IMR-90 (cell line): ENCODE data around the gene PPP1R14C. TPM values are rescaled to one million over a fixed set of nuclear protein-coding genes. Genes with fewer than 3 reads are reported as not detected.

Experiments used
- ATAC-seq: fragments of 200-7000 bp; cut with Tn5 transposase; 2 replicates; pipeline ENCODE4 v1.9.1; 2020; ENCODE audit warnings: low read depth, mild to moderate bottlenecking, moderate library complexity
- BruUV-seq: library from RNA; stranded (reverse); fragments of 400-500 nt; replicated peaks from 2 replicates; lab custom pipeline; 2021; lab: Mats Ljungman, UMichigan
- CTCF ChIA-PET: fragments of 300-600 bp; formaldehyde crosslinking; extraction: SDS; loops from one replicate; lab custom pipeline; 2021; ENCODE audit warnings: antibody characterized with exemption; lab: Yijun Ruan, JAX
- POLR2A ChIA-PET: fragments of 300-600 bp; sonication (Branson Sonifier 250); formaldehyde crosslinking; loops from one replicate; lab custom pipeline; 2022; ENCODE audit warnings: antibody characterized with exemption; ENCODE audit not compliant: unreplicated experiment; lab: Charles Lee
- DNase-seq: peaks from one replicate; pipeline ENCODE4 v3.0.0; 2013
- H2AFZ ChIP-seq: replicated peaks from 2 replicates; pipeline ENCODE3; 2013; ENCODE audit warnings: low read length, mild to moderate bottlenecking; ENCODE audit not compliant: poor library complexity
- H2AK5ac ChIP-seq: 2 replicates; pipeline ENCODE4 v1.6.1; 2013; ENCODE audit warnings: low read depth, low read length, inconsistent platforms
- H2AK9ac ChIP-seq: replicated peaks from 2 replicates; pipeline ENCODE3; 2013; ENCODE audit warnings: mild to moderate bottlenecking, low read depth, low read length, moderate library complexity; ENCODE audit not compliant: poor library complexity
- H2BK120ac ChIP-seq: 2 replicates; pipeline ENCODE4 v1.6.1; 2013; ENCODE audit warnings: low read depth, low read length, inconsistent platforms
- H2BK15ac ChIP-seq: 3 replicates; pipeline ENCODE4 v1.6.1; 2013; ENCODE audit warnings: low read depth, low read length, inconsistent platforms
- H2BK20ac ChIP-seq: 2 replicates; pipeline ENCODE4 v1.6.1; 2013; ENCODE audit warnings: low read depth, mild to moderate bottlenecking, inconsistent platforms, low read length, moderate library complexity
- H2BK5ac ChIP-seq: 2 replicates; pipeline ENCODE4 v1.6.1; 2013; ENCODE audit warnings: mild to moderate bottlenecking, low read depth, low read length, inconsistent platforms; ENCODE audit not compliant: poor library complexity, severe bottlenecking
- H3K14ac ChIP-seq: replicated peaks from 2 replicates; pipeline ENCODE4 v1.6.1; 2013; ENCODE audit warnings: low read depth, low read length, inconsistent platforms
- H3K18ac ChIP-seq: 2 replicates; pipeline ENCODE4 v1.6.1; 2013; ENCODE audit warnings: low read depth, low read length, control low read depth
- H3K23ac ChIP-seq: 2 replicates; pipeline ENCODE4 v1.6.1; 2013; ENCODE audit warnings: low read depth, low read length, inconsistent platforms
- H3K27ac ChIP-seq: 2 replicates; pipeline ENCODE4 v1.5.1; 2013; ENCODE audit warnings: mild to moderate bottlenecking, control low read depth, low read length; ENCODE audit not compliant: insufficient read depth
- H3K27me3 ChIP-seq: 2 replicates; pipeline ENCODE4 v1.6.1; 2013; ENCODE audit warnings: low read length; ENCODE audit not compliant: control insufficient read depth, insufficient read depth
- H3K36me3 ChIP-seq: 2 replicates; pipeline ENCODE4 v1.6.1; 2013; ENCODE audit warnings: low read length, mixed read lengths; ENCODE audit not compliant: control insufficient read depth, insufficient read depth
- H3K4ac ChIP-seq: 2 replicates; pipeline ENCODE4 v1.6.1; 2013; ENCODE audit warnings: low read depth, low read length, inconsistent platforms
- H3K4me1 ChIP-seq: 2 replicates; pipeline ENCODE4 v1.6.1; 2013; ENCODE audit warnings: low read length, mixed read lengths; ENCODE audit not compliant: control insufficient read depth, insufficient read depth
- H3K4me2 ChIP-seq: 2 replicates; pipeline ENCODE4 v1.6.1; 2013; ENCODE audit warnings: low read depth, mild to moderate bottlenecking, control low read depth, low read length, moderate library complexity
- H3K4me3 ChIP-seq: 2 replicates; pipeline ENCODE4 v1.5.1; 2013; ENCODE audit warnings: low read depth, mild to moderate bottlenecking, control low read depth, low read length, moderate library complexity; ENCODE audit not compliant: insufficient read depth
- H3K56ac ChIP-seq: 2 replicates; pipeline ENCODE4 v1.6.1; 2013; ENCODE audit warnings: low read length, inconsistent platforms; ENCODE audit not compliant: insufficient read depth; ENCODE audit errors: extremely low read depth
- H3K79me1 ChIP-seq, 2 experiments: 2 replicates each; pipeline ENCODE4 v1.6.1; 2013; ENCODE audit warnings: low read length in 2 of 2, inconsistent platforms in 1 of 2, low read depth in 1 of 2
- H3K9ac ChIP-seq: 2 replicates; pipeline ENCODE4 v1.6.1; 2013; ENCODE audit warnings: low read depth, low read length, control low read depth
- H3K9me1 ChIP-seq: 2 replicates; pipeline ENCODE4 v1.6.1; 2013; ENCODE audit warnings: low read length, inconsistent platforms; ENCODE audit not compliant: insufficient read depth
- H3K9me3 ChIP-seq: 2 replicates; pipeline ENCODE4 v1.6.1; 2013; ENCODE audit warnings: low read length; ENCODE audit not compliant: control insufficient read depth, insufficient read depth
- H4K20me1 ChIP-seq: 2 replicates; pipeline ENCODE4 v1.6.1; 2013; ENCODE audit warnings: low read length, inconsistent platforms; ENCODE audit not compliant: insufficient read depth
- H4K5ac ChIP-seq: 2 replicates; pipeline ENCODE4 v1.6.1; 2013; ENCODE audit warnings: mild to moderate bottlenecking, low read depth, low read length, control low read depth
- H4K8ac ChIP-seq, 2 experiments: 2 replicates each; pipeline ENCODE4 v1.6.1; 2013; ENCODE audit warnings: low read depth in 2 of 2, low read length in 2 of 2, control low read depth in 1 of 2, inconsistent platforms in 1 of 2
- H4K91ac ChIP-seq: 2 replicates; pipeline ENCODE4 v1.6.1; 2013; ENCODE audit warnings: low read depth, low read length, inconsistent platforms; ENCODE audit not compliant: insufficient read depth
- BHLHE40 ChIP-seq: fragments of 150-350 bp; IDR thresholded peaks from 2 replicates; pipeline ENCODE4 v1.6.1; 2016; ENCODE audit warnings: mild to moderate bottlenecking, low read depth, low read length
- CHD1 ChIP-seq: IDR thresholded peaks from 2 replicates; pipeline ENCODE4 v1.6.1; 2012; ENCODE audit warnings: low read depth, low read length, improper control_type of control experiment
- ELK1 ChIP-seq: fragments of 150-350 bp; IDR thresholded peaks from 2 replicates; pipeline ENCODE4 v1.6.1; 2016; ENCODE audit warnings: low read depth, mild to moderate bottlenecking, low read length, moderate library complexity, borderline replicate concordance
- MAFK ChIP-seq: IDR thresholded peaks from 2 replicates; pipeline ENCODE4 v1.6.1; 2012; ENCODE audit warnings: low read depth, low read length, improper control_type of control experiment
- MAZ ChIP-seq: IDR thresholded peaks from 2 replicates; pipeline ENCODE4 v1.6.1; 2012; ENCODE audit warnings: low read depth, mild to moderate bottlenecking, low read length, improper control_type of control experiment, moderate library complexity, borderline replicate concordance
- NFE2L2 ChIP-seq: fragments of 150-350 bp; IDR thresholded peaks from 2 replicates; pipeline ENCODE4 v1.6.1; 2016; ENCODE audit warnings: low read depth, mild to moderate bottlenecking, low read length
- RAD21 ChIP-seq: IDR thresholded peaks from 2 replicates; pipeline ENCODE4 v1.6.1; 2012; ENCODE audit warnings: low read length, improper control_type of control experiment
- RCOR1 ChIP-seq: IDR thresholded peaks from 2 replicates; pipeline ENCODE4 v1.6.1; 2012; ENCODE audit warnings: mild to moderate bottlenecking, low read length, improper control_type of control experiment; ENCODE audit not compliant: insufficient replicate concordance
- RFX5 ChIP-seq: IDR thresholded peaks from 2 replicates; pipeline ENCODE4 v1.8.0; 2012; ENCODE audit warnings: low read depth, mild to moderate bottlenecking, low read length, moderate library complexity
- SMC3 ChIP-seq: fragments of 150-350 bp; IDR thresholded peaks from 2 replicates; pipeline ENCODE4 v1.6.1; 2016; ENCODE audit warnings: low read depth, mild to moderate bottlenecking, antibody characterized with exemption, low read length, moderate library complexity
- WGBS, 2 experiments: methylation state at CpG; one replicate each; pipeline versions ENCODE4 v1.1.5 to v1.1.7; 2013; ENCODE audit warnings: missing lambda C conversion rate in 2 of 2; ENCODE audit not compliant: insufficient read length in 1 of 2; ENCODE audit errors: extremely low coverage in 2 of 2; 5-methylcytosine and 5-hydroxymethylcytosine counted together
- dilution Hi-C: fragments of 300-500 bp; cut with HindIII; formaldehyde crosslinking; loops from one replicate; pipeline ENCODE4 v1.14.3; 2018; ENCODE audit warnings: low sequenced_read_pairs; ENCODE audit not compliant: unreplicated experiment
- in situ Hi-C: fragments of 300-500 bp; cut with MboI; formaldehyde crosslinking; loops from 3 replicates; pipeline ENCODE4 v1.14.3; 2019; ENCODE audit warnings: low sequenced_read_pairs, inconsistent platforms, mixed read lengths
- intact Hi-C: fragments of 100-400 bp; cut with micrococcal nuclease; formaldehyde crosslinking; loops from 2 replicates; pipeline ENCODE4 v1.10.0; 2022
- polyA plus RNA-seq, 3 experiments: library from polyadenylated mRNA; depleted of rRNA; stranded (reverse); fragments of >200 nt; gene quantifications; 2 replicates each; pipeline ENCODE4 v1.2.3, GENCODE V29; 2012; ENCODE audit warnings: low replicate concordance in 1 of 3
- total RNA-seq: library from RNA; depleted of rRNA; stranded (reverse); fragments of >200 nt; gene quantifications from 2 replicates; pipeline ENCODE4 v1.2.3, GENCODE V29; 2012
- TF ChIP-seq, protein P1 (sequence below): conservative IDR thresholded peaks from 2 replicates; pipeline ENCODE4 v1.5.1; 2012; ENCODE audit warnings: mild to moderate bottlenecking, low read depth, low read length, improper control_type of control experiment
- TF ChIP-seq, protein P2 (sequence below): fragments of 150-350 bp; IDR thresholded peaks from 2 replicates; pipeline ENCODE4 v1.6.1; 2017; ENCODE audit warnings: mild to moderate bottlenecking, antibody characterized with exemption, low read length, low read depth

PPP1R14C gene
- total and polyA plus RNA-seq, 2 of the 4 experiments (the other 2 are of a cell fraction), result not detected

GRCh38 chr6:150198532-150198931 is 55.7 kb downstream of the PPP1R14C start:
- Histone ChIP-seq H2AK5ac (no peak overlapping the region), H3K27me3 (peaks cover 7% of the 10 kb centered on the region)
- CTCF ChIA-PET, result interaction anchor here (0.9 kb wide), 1 partner anchor 54 kb away, joined by 3 read pairs; no protein-coding TSS in a partner anchor

More at GRCh38 chr6:150198532-150198931, 55.7 kb downstream of the PPP1R14C start:
- Histone ChIP-seq H3K14ac (no peak overlapping the region), H2BK120ac (no peak overlapping the region), H2AFZ (no peak overlapping the region), H4K20me1 (no peaks in the 10 kb centered on the region), H4K5ac (no peak overlapping the region), H2BK5ac (no peak overlapping the region), H3K9ac (no peak overlapping the region), H4K8ac (no peak overlapping the region), H3K79me1 (no peaks in the 10 kb centered on the region), H3K9me1 (no peaks in the 10 kb centered on the region), H3K23ac (no peak overlapping the region), H2BK20ac (no peak overlapping the region), H4K91ac (no peak overlapping the region), H3K4me1 (no peaks in the 10 kb centered on the region), H2BK15ac (no peak overlapping the region), H3K4me2 (no peak overlapping the region), H3K27ac (no peak overlapping the region), H3K36me3 (no peaks in the 10 kb centered on the region), H3K56ac (no peak overlapping the region), H3K4me3 (no peak overlapping the region), H3K4ac (no peak overlapping the region), H3K18ac (no peak overlapping the region), H3K9me3 (no peaks in the 10 kb centered on the region), H2AK9ac (no peak overlapping the region)
- DNase-seq (no peak), ATAC-seq (no peak)
- POLR2A ChIA-PET, result no interaction called here
- TF ChIP-seq BHLHE40 (no peak), RAD21 (no peak), CHD1 (no peak), RCOR1 (no peak), ELK1 (no peak), RFX5 (no peak), SMC3 (no peak), MAFK (no peak), MAZ (no peak), NFE2L2 (no peak)
- TF ChIP-seq, protein P1, sequence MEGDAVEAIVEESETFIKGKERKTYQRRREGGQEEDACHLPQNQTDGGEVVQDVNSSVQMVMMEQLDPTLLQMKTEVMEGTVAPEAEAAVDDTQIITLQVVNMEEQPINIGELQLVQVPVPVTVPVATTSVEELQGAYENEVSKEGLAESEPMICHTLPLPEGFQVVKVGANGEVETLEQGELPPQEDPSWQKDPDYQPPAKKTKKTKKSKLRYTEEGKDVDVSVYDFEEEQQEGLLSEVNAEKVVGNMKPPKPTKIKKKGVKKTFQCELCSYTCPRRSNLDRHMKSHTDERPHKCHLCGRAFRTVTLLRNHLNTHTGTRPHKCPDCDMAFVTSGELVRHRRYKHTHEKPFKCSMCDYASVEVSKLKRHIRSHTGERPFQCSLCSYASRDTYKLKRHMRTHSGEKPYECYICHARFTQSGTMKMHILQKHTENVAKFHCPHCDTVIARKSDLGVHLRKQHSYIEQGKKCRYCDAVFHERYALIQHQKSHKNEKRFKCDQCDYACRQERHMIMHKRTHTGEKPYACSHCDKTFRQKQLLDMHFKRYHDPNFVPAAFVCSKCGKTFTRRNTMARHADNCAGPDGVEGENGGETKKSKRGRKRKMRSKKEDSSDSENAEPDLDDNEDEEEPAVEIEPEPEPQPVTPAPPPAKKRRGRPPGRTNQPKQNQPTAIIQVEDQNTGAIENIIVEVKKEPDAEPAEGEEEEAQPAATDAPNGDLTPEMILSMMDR, result no peak
- TF ChIP-seq, protein P2, sequence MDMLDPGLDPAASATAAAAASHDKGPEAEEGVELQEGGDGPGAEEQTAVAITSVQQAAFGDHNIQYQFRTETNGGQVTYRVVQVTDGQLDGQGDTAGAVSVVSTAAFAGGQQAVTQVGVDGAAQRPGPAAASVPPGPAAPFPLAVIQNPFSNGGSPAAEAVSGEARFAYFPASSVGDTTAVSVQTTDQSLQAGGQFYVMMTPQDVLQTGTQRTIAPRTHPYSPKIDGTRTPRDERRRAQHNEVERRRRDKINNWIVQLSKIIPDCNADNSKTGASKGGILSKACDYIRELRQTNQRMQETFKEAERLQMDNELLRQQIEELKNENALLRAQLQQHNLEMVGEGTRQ, result no peak
- dilution Hi-C loops (no loop called here), in situ Hi-C loops (no loop called here), intact Hi-C loops (no loop called here)
- 86% methylated on average over 6 of the region's 7 CpGs; no CpG with 5 or more reads in 1 of the 2 experiments for WGBS, 2 experiments
- BruUV-seq, result no TSS peak
